OCI-LY3 (cell line): Measurements from ENCODE around the gene SH3BP5L.

Experiments
- H2AFZ ChIP-seq: fragments of 200-600, 300-600 bp; shearing (Covaris generic); 2 replicates; pipeline ENCODE4 v1.6.0; 2014; ENCODE audit warnings: antibody characterized with exemption, low read depth, low read length
- H3K27ac ChIP-seq: fragments of 200-600, 300-600 bp; sonication (generic); 2 replicates; pipeline ENCODE4 v1.5.1; 2014; ENCODE audit warnings: mild to moderate bottlenecking, low read length, moderate library complexity, mixed read lengths
- H3K27me3 ChIP-seq: fragments of 200-600, 300-600 bp; sonication (generic); 2 replicates; pipeline ENCODE4 v1.6.1; 2014; ENCODE audit warnings: low read depth, low read length, mixed read lengths
- H3K36me3 ChIP-seq: fragments of 200-600, 300-600 bp; sonication (generic); replicated peaks from 2 replicates; pipeline ENCODE3; 2014; ENCODE audit warnings: low read depth, low read length, mixed read lengths
- H3K4me1 ChIP-seq: fragments of 300-600, 200-600 bp; sonication (generic); 2 replicates; pipeline ENCODE4 v1.6.1; 2014; ENCODE audit warnings: low read length, mixed read lengths
- H3K4me2 ChIP-seq: fragments of 200-600, 300-600 bp; sonication (generic); 2 replicates; pipeline ENCODE4 v1.6.1; 2014; ENCODE audit warnings: low read length, mixed read lengths
- H3K4me3 ChIP-seq: fragments of 300-600, 200-600 bp; sonication (generic); 2 replicates; pipeline ENCODE4 v1.5.1; 2014; ENCODE audit warnings: antibody characterized with exemption, mild to moderate bottlenecking, low read length, moderate library complexity
- H3K79me2 ChIP-seq: fragments of 300-600, 200-600 bp; shearing (Covaris generic); 2 replicates; pipeline ENCODE4 v1.6.1; 2014; ENCODE audit warnings: mild to moderate bottlenecking, low read length, mixed read lengths
- H3K9ac ChIP-seq: fragments of 300-600, 200-600 bp; shearing (Covaris generic); 2 replicates; pipeline ENCODE4 v1.6.0; 2014; ENCODE audit warnings: mild to moderate bottlenecking, low read length, moderate library complexity
- H3K9me3 ChIP-seq: fragments of 200-600, 300-600 bp; shearing (Covaris generic); 2 replicates; pipeline ENCODE4 v1.6.1; 2014; ENCODE audit warnings: low read length, mixed read lengths; ENCODE audit not compliant: insufficient read depth
- H4K20me1 ChIP-seq: fragments of 200-600, 300-600 bp; sonication (generic); 2 replicates; pipeline ENCODE4 v1.6.1; 2016; ENCODE audit warnings: low read length, mixed read lengths; ENCODE audit not compliant: insufficient read depth
- CTCF ChIP-seq: fragments of 200-600, 300-600 bp; sonication (generic); IDR thresholded peaks from 2 replicates; pipeline ENCODE4 v1.5.1; 2014; ENCODE audit warnings: antibody characterized with exemption, low read length, low read depth
- EZH2phosphoT487 ChIP-seq: fragments of 200-600 bp; shearing (Covaris generic); IDR thresholded peaks from 2 replicates; pipeline ENCODE4 v1.6.1; 2018; ENCODE audit warnings: antibody characterized with exemption, mixed run types, low read depth

The SH3BP5L gene

GRCh38 chr1:248839168-248839555, 13.4 kb upstream of the SH3BP5L start:
- Histone ChIP-seq H3K9me3 (no peaks in the 10 kb centered on the region), H3K4me1 (peaks cover 18% of the 10 kb centered on the region), H2AFZ (no peak overlapping the region; the same call in 1 of the 2 replicates), H3K36me3 (peaks cover 17% of the 10 kb centered on the region), H4K20me1 (peaks cover 32% of the 10 kb centered on the region), H3K4me2 (peak overlapping the region; percentile 92), H3K27me3 (no peaks in the 10 kb centered on the region), H3K79me2 (peaks cover 48% of the 10 kb centered on the region), H3K4me3 (peak overlapping the region; percentile 93), H3K9ac (peak overlapping the region; percentile 90), H3K27ac (peak overlapping the region; percentile 76)
- no peak for TF ChIP-seq EZH2phosphoT487
- TF ChIP-seq CTCF = no peak

GRCh38 chr1:248838357-248839167, 12.8 kb upstream of the SH3BP5L start:
- peak overlapping the region; percentile 92 for H3K4me2 ChIP-seq
- peaks cover 48% of the 10 kb centered on the region for H3K79me2 ChIP-seq
- peaks cover 23% of the 10 kb centered on the region for H3K4me1 ChIP-seq
- peaks cover 16% of the 10 kb centered on the region for H3K36me3 ChIP-seq
- H3K27ac ChIP-seq = peak overlapping the region; percentile 76
- no peaks in the 10 kb centered on the region for H3K27me3 ChIP-seq
- peak overlapping the region; percentile 93 for H3K4me3 ChIP-seq
- peaks cover 32% of the 10 kb centered on the region for H4K20me1 ChIP-seq
- peak overlapping the region; percentile 90 for H3K9ac ChIP-seq
- TF ChIP-seq EZH2phosphoT487 (no peak), CTCF (no peak)
- no peak overlapping the region; the same call in 1 of the 2 replicates for H2AFZ ChIP-seq
- H3K9me3 ChIP-seq = no peaks in the 10 kb centered on the region

GRCh38 chr1:248837781-248838356, 12.2 kb upstream of the SH3BP5L start, which contains the start of gene ZNF672:
Gene ZNF672 (plus strand): TSS chr1:248838224. CDS start chr1:248847275, 9,051 bp downstream.
- peak within 1 kb of the TSS; percentile 98 for H3K4me2 ChIP-seq
- H2AFZ ChIP-seq = peak within 1 kb of the TSS; percentile 71
- peaks cover 26% of the 10 kb centered on the region for H4K20me1 ChIP-seq
- H3K27ac ChIP-seq = peak within 1 kb of the TSS; percentile 76
- H3K79me2 ChIP-seq = peaks cover 43% of the 10 kb centered on the region
- peak within 1 kb of the TSS; percentile 90 for H3K9ac ChIP-seq
- H3K36me3 ChIP-seq = peaks cover 11% of the 10 kb centered on the region
- no peak for TF ChIP-seq EZH2phosphoT487
- TF ChIP-seq CTCF = no peak
- no peaks in the 10 kb centered on the region for H3K9me3 ChIP-seq
- peak within 1 kb of the TSS; percentile 93 for H3K4me3 ChIP-seq
- H3K27me3 ChIP-seq = no peaks in the 10 kb centered on the region
- peaks cover 23% of the 10 kb centered on the region for H3K4me1 ChIP-seq

- Histone ChIP-seq H3K36me3 (peaks cover 5% of the 10 kb centered on the region), H3K27me3 (no peaks in the 10 kb centered on the region), H3K4me1 (peaks cover 23% of the 10 kb centered on the region), H3K79me2 (peaks cover 36% of the 10 kb centered on the region), H3K27ac (peak overlapping the region; percentile 32), H3K4me3 (peak overlapping the region; percentile 93), H2AFZ (peak overlapping the region; percentile 71), H3K9me3 (no peaks in the 10 kb centered on the region), H4K20me1 (peaks cover 20% of the 10 kb centered on the region), H3K9ac (peak overlapping the region; percentile 90), H3K4me2 (peak overlapping the region; percentile 98)
- TF ChIP-seq CTCF (no peak), EZH2phosphoT487 (no peak)
Measured at GRCh38 chr1:248837045-248837780, 11.5 kb upstream of the SH3BP5L start.
